ENCODE data around the gene DIABLO.

DNA sequence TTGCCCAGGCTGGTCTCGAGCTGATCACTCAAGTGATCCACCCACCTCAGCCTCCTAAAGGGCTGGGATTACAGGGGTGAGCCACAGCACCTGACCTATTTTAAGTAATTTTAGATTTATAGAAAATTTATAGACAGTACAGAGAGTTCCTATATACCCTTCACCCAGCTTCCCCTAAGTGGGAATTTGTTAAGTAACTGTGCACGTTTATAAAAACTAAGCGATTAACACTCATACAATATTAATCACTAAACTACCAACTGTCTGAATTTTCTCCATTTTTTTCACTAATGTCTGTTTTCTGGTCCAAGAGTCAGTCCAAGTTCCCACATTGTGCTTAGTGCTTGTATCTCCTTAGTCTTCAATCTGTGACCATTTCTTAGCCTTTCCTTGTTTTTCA is 57.4 kb downstream of the DIABLO start:
- TF ChIP-seq, protein P1, sequence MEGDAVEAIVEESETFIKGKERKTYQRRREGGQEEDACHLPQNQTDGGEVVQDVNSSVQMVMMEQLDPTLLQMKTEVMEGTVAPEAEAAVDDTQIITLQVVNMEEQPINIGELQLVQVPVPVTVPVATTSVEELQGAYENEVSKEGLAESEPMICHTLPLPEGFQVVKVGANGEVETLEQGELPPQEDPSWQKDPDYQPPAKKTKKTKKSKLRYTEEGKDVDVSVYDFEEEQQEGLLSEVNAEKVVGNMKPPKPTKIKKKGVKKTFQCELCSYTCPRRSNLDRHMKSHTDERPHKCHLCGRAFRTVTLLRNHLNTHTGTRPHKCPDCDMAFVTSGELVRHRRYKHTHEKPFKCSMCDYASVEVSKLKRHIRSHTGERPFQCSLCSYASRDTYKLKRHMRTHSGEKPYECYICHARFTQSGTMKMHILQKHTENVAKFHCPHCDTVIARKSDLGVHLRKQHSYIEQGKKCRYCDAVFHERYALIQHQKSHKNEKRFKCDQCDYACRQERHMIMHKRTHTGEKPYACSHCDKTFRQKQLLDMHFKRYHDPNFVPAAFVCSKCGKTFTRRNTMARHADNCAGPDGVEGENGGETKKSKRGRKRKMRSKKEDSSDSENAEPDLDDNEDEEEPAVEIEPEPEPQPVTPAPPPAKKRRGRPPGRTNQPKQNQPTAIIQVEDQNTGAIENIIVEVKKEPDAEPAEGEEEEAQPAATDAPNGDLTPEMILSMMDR (IDR thresholded peaks at IDR 0.05): no peak
- no peak for TF ChIP-seq POLR2A (IDR thresholded peaks at IDR 0.05)

Data from body of pancreas (tissue), 4 donors.